Left lung (tissue), 10 donors: ENCODE results near the gene CNNM4. TPM values are rescaled to one million over a fixed set of nuclear protein-coding genes. Genes with fewer than 3 reads are reported as not detected.

Experiments
- ATAC-seq: fragments of 200-7000 bp; cut with Tn5 transposase; one replicate; pipeline ENCODE4 v1.9.1; 2020; ENCODE audit warnings: moderate library complexity
- DNase-seq, 4 donors: peaks; one replicate each; pipeline ENCODE4 v3.0.0-alpha.2; 2013 to 2020
- H3K27ac ChIP-seq, 2 donors: fragments of 200-600 bp; sonication (generic) in 1 of 2; one replicate each; pipeline versions ENCODE4 v1.5.0 to v1.8.0; 2020 to 2021
- H3K27me3 ChIP-seq, 2 donors: fragments of 200-600 bp; sonication (generic) in 1 of 2; one replicate each; pipeline versions ENCODE4 v1.5.0 to v1.8.0; 2020 to 2021
- H3K36me3 ChIP-seq, 2 donors: fragments of 200-600 bp; sonication (generic) in 1 of 2; one replicate each; pipeline versions ENCODE4 v1.5.0 to v1.8.0; 2020 to 2021
- H3K4me1 ChIP-seq, 2 donors: fragments of 200-600 bp; one replicate each; pipeline ENCODE4 v1.8.0; 2021
- H3K4me3 ChIP-seq, 2 donors: fragments of 200-600 bp; sonication (generic) in 1 of 2; one replicate each; pipeline versions ENCODE4 v1.5.0 to v1.8.0; 2020 to 2021; ENCODE audit warnings: mild to moderate bottlenecking in 1 of 2
- H3K9me3 ChIP-seq, 2 donors: fragments of 200-600 bp; sonication (generic) in 1 of 2; one replicate each; pipeline versions ENCODE4 v1.5.0 to v1.8.0; 2020 to 2021
- CTCF ChIP-seq, 2 donors: fragments of 200-600 bp; sonication (generic) in 1 of 2; IDR thresholded peaks; one replicate each; pipeline versions ENCODE4 v1.5.0 to v1.8.0; 2021; ENCODE audit warnings: antibody characterized with exemption in 2 of 2
- intact Hi-C, 2 donors: fragments of 100-400 bp; cut with DNase I; formaldehyde crosslinking; loops; one replicate each; pipeline versions ENCODE4 v1.11.2 to v1.14.2; 2022
- polyA plus RNA-seq, 6 donors: library from polyadenylated mRNA; unstranded; fragments of 120-200 nt; gene quantifications; one replicate each; pipeline ENCODE4 v1.2.1, GENCODE V29; 2013; ENCODE audit not compliant: insufficient read length in 6 of 6
- total RNA-seq, 2 donors: library from RNA; stranded (reverse); fragmentation: NEBNext Ultra II Directional; extraction: Animal tissue kit (Norgen Biotek cat#: 25700); gene quantifications; one replicate each; pipeline ENCODE4 v1.2.1, GENCODE V29; 2021
- donor health status: DM: no; HTN: yes; CAD: no.
- donor health status: DM: no; HTN: no; CAD: no.

The CNNM4 gene
- total and polyA plus RNA-seq, 8 donors, result 14.1 to 22.8 (median 16.7) TPM

GRCh38 chr2:96798733-96799622, 38.3 kb downstream of the CNNM4 start:
- intact Hi-C loops, result no loop called here

GRCh38 chr2:96799623-96799935, 38.9 kb downstream of the CNNM4 start:
- Histone ChIP-seq H3K9me3 (no peaks in the 10 kb centered on the region), H3K27me3 (no peaks in the 10 kb centered on the region), H3K4me1 (peaks cover 0 to 8% of the 10 kb centered on the region in 2 donors), H3K36me3 (peaks cover 0 to 30% of the 10 kb centered on the region in 2 donors), H3K27ac (no peak overlapping the region), H3K4me3 (no peak overlapping the region)
- intact Hi-C loops, result no loop called here
- DNase-seq (peak in 1 of 4 donors; percentile 69), ATAC-seq (no peak)
- TF ChIP-seq CTCF (IDR thresholded peaks at IDR 0.05), result no peak

More at GRCh38 chr2:96798733-96799622, 38.3 kb downstream of the CNNM4 start:
- Histone ChIP-seq H3K4me1 (peaks cover 0 to 8% of the 10 kb centered on the region in 2 donors), H3K9me3 (no peaks in the 10 kb centered on the region), H3K4me3 (no peak overlapping the region), H3K27ac (no peak overlapping the region), H3K27me3 (no peaks in the 10 kb centered on the region), H3K36me3 (peaks cover 0 to 30% of the 10 kb centered on the region in 2 donors)
- no peak for ATAC-seq
- no peak for TF ChIP-seq CTCF (IDR thresholded peaks at IDR 0.05)
- peak in 1 of 4 donors; percentile 72 for DNase-seq

- Histone ChIP-seq H3K4me3 (no peak overlapping the region), H3K36me3 (peaks cover 0 to 30% of the 10 kb centered on the region in 2 donors), H3K4me1 (peaks cover 0 to 8% of the 10 kb centered on the region in 2 donors), H3K9me3 (no peaks in the 10 kb centered on the region), H3K27me3 (no peaks in the 10 kb centered on the region), H3K27ac (no peak overlapping the region)
- peak in 1 of 4 donors; percentile 65 for DNase-seq
- no peak for TF ChIP-seq CTCF (IDR thresholded peaks at IDR 0.05)
- intact Hi-C loops, result no loop called here
- no peak for ATAC-seq
Measured at GRCh38 chr2:96800061-96801004, 39.6 kb downstream of the CNNM4 start.

GRCh38 chr2:96801005-96801785, 40.5 kb downstream of the CNNM4 start:
- H3K27me3 ChIP-seq, result no peaks in the 10 kb centered on the region
- peaks cover 0 to 30% of the 10 kb centered on the region in 2 donors for H3K36me3 ChIP-seq
- no peak overlapping the region for H3K27ac ChIP-seq
- H3K9me3 ChIP-seq, result no peaks in the 10 kb centered on the region
- intact Hi-C loops, result no loop called here
- peak; percentile 66 to 74 for TF ChIP-seq CTCF (IDR thresholded peaks at IDR 0.05)
- H3K4me3 ChIP-seq, result no peak overlapping the region
- DNase-seq (peak; percentile 22 to 91 (median 69)), ATAC-seq (peak; percentile 97)
- peaks cover 0 to 8% of the 10 kb centered on the region in 2 donors for H3K4me1 ChIP-seq
